Erythroblast (primary cell): ENCODE data around the gene H19.

Source experiments
- GATA1 ChIP-seq: IDR thresholded peaks from 2 replicates; pipeline ENCODE4 v1.6.1; 2011; ENCODE audit warnings: low read depth, mild to moderate bottlenecking, control low read depth, low read length, moderate library complexity
- POLR2A ChIP-seq: IDR thresholded peaks from 2 replicates; pipeline ENCODE4 v1.6.1; 2011; ENCODE audit warnings: mild to moderate bottlenecking, low read length

GRCh38 chr11:1949922-1950321, 47.7 kb downstream of the H19 start:
- no peak for TF ChIP-seq POLR2A
- TF ChIP-seq GATA1: no peak
